ENCODE measurements around the gene RYK.

Gene RYK

GRCh38 chr3:134253475-134254226, 3.0 kb upstream of the RYK start:
- DNase-seq = peak; percentile 92

DNA sequence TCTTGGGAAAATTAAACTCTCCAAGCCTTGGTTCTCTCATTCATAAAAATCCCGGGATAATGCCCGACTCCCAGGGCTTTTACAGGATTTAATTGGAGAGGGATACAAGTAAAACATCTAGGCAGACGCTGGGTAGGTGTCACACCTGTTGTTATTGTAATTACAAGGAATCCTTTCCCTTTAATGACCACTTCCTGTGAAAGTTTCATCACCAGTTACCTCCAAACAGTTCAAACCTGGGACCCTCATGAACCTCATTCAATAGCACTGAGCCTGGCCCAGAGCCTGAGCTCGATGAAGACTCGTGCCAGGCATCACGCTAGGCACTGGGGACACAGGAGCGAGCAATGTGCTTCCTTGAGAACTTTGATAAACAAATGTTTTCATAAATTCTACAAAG, 2.1 kb upstream of the RYK start:
- DNase-seq = no peak

DNA sequence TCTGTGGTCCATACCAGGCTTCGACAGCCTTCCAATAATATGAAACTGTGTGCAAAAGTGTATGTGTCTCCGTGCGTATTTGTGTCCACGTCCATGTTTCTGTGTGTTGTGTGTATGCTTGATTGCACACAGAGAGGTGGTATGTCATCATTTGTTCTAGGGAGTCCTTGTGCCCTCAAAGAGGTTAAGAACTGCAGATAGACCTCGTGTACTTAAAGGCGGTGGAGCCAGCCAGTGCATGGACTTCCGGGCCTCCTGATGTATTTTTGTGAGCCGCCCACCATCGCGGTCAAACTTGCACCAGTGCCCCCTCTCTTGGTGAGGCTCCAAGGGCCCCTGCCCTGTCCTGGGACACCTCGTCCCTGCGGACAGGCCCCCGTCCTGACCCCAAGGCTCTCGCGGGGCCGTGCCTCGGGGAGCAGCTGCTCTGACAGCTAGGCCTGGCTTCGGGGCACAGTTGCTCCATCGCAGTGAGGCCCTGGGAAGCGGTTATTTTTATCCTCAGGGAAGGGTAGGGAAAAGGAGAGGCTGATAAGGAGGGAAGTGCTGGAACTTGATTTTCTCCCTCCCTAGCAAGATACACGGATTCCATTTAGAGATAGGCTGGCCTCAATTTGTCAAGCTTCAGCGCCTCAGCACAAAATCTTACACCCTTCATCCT, 1.2 kb upstream of the RYK start:
- DNase-seq = no peak

- DNase-seq = peak; percentile 37
Observed at GRCh38 chr3:134249935-134250716, 533 bp downstream of the RYK start.

GRCh38 chr3:134249296-134249841, 1.3 kb downstream of the RYK start:
- DNase-seq = no peak

- DNase-seq = no peak
Observed at GRCh38 chr3:134244921-134245320, 5.7 kb downstream of the RYK start.

- DNase-seq = peak; percentile 32
Observed at GRCh38 chr3:134242649-134243617, 7.7 kb downstream of the RYK start.

GRCh38 chr3:134239538-134239937, 11.1 kb downstream of the RYK start:
- peak; percentile 72 for DNase-seq

DNA sequence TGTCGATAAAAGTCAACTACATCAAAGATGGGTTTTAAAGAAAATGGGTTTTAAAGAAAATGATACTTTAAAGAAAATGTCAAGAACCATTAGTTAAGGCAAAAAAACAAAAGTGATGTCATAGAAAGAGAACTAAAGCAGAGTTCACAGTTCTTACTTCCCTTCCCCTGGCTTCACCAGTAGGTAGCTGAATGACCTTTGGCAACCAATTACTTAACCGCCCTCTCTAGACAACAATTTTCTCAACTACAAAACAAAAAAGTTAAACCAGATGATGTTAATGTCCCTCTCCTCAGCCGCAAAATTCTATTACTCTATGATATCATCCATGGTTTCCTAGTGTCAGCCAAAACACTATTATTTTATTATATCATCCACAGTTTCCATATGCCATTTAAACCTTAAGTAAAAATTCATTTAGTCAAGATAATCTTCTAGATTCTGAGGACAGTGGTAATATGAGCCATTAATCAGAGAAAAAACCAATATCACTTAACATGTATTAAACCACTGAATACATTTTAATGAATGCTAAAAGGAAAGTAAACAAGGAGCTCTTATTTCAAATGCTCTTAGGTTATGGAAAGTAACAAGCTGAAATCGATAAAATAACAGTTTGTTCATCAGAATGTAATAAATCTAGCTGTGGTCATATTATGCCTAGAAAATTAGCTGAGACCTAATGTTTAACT, 13.1 kb downstream of the RYK start:
- peak; percentile 75 for DNase-seq

- peak; percentile 40 for DNase-seq
Observed at GRCh38 chr3:134236505-134237170, 14.0 kb downstream of the RYK start.

DNA sequence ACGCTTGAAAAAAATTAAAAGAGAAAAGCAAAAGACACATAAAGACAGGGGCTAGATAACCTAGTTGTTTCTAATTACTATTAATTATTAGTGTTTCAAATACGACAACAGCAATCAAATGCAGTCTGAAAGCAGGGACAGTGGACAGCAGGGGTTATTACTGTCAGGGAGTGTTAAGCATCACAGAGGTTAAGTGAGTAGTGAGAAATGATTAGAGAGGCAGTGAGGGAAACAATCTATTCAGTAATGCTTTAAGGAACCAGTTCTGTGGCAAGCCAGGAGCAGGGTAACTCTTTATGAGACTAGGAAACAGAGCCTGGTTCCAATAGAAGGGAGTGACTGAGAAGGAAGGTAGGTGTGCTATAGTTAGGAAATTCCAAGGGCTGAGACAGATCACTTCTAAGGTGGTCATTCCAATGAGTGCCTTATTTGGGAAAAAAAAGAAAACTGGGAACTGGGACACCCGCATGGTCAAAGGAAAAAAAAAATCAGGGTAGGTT, 15.0 kb downstream of the RYK start:
- peak; percentile 22 for DNase-seq

DNA sequence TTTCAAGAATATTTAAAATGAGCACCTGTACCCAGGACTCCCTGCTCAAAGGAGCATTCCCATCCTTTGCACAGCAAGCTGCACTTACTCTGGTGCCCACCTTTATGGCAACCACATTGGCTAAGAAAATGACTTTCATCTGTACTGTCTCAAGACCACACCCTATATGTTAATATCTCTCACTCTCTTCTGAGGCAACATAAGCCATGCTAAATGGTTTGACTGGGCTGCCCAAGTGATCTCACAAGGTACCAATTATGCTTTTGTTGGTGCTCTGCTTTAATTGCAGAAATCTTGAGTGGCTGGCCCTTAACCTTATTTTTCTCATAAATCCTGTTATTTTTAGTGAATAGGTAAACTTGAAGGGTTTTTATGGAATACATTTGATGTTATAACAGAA, 17.7 kb downstream of the RYK start:
- no peak for DNase-seq

GRCh38 chr3:134232151-134232550, 18.5 kb downstream of the RYK start:
- peak; percentile 68 for DNase-seq

DNA sequence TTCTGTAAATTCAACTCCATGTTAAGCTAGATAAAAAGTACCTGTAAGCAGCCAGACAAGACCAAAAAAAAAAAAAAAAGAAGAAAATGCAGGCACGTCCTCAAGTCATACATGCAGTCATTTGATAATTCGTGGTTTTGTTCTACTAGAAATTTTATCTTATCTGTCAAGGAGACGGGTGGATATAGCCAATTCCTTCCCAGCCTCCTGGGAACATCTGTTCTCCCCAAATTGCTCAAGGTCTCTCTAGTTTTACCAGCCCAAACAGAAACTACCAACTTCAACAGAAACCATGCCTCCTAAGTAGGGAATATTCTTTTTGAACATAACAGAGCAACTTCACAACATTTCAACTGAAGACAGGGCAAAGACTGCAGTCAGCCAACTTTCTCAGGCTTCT, 19.5 kb downstream of the RYK start:
- DNase-seq = no peak

GRCh38 chr3:134229038-134229437, 21.6 kb downstream of the RYK start:
- no peak for DNase-seq

DNA sequence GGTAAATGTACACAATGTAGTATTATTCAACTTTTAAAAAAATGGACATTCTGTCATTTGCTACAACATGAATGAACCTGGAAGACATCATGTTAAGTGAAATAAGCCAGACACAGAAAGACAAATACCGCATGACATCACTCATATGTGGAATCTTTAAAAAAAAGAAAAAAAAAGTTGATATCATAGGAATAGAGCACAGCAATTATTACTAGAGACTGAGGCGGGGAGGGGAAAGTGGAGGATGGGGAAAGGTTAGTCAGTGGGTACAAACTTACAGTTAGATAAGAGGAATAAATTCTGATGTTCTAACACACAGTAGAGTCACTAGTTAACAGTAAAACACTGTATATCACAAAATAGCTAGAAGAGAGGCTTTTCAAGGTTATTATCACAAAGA, 22.2 kb downstream of the RYK start:
- DNase-seq = no peak

DNA sequence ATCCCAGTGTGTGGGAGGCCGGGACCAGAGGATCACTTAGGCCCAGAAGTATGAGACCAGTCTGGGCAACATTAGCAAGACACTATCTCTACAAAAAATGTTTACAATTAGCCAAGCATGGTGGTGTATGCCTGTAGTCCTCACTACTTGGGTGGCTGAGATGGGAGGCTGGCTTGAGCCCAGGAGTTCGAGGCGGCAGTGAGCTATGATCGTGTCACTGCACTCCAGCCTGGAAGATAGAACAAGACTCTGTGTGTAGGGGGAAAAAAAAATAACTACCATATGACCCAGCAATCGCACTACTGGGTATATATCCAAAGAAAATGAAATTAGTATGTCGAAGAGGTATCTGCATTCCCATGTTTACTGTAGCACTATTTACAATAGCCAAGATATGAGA, 22.6 kb downstream of the RYK start:
- DNase-seq = no peak

DNA sequence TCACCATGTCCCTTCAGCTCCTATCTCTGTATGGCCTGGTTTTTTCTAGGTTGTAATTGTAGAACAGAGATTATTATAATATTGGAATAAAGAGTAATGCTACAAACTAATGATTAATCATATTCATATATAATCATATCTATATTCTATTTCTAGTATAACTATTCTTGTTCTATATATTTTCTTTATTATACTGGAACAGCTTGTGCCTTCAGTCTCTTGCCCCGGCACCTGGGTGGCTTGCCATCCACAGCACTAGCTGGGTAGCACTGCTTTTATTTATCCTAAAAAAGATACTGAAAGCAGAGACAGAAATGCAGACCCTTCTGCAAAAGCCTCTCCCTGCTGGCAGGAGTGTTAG, 25.9 kb downstream of the RYK start:
- DNase-seq = peak; percentile 18

- no peak for DNase-seq
Observed at GRCh38 chr3:134222835-134223234, 27.8 kb downstream of the RYK start.

- DNase-seq = no peak
Observed at GRCh38 chr3:134216851-134217250, 33.8 kb downstream of the RYK start.

DNA sequence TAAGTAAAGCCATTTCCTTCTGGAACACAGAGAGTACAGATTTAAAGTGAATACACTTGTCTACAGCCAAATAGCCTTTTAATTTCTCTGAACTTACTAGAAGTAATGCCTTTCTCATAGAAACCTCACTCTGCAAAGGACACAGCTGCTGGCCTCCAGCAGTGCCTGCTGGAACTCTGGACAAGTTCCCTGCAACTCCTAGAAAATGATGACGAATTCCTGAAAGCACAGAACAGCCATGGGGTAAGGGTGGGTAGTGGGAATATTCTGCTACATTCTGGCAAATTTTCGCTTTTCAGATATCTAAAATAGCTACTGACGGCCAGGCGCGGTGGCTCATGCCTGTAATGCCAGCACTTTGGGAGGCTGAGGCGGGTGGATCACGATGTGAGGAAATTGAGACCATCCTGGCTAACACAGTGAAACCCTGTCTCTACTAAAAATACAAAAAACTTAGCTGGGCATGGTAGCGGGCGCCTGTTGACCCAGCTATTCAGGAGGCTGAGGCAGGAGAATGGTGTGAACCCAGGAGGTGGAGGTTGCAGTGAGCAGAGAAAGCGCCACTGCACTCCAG, 34.4 kb downstream of the RYK start:
- no peak for DNase-seq

Measured in inflammatory macrophage treated with lipopolysaccharide for 4 hours (primary cell).